ENCODE results near the gene B3GAT1.

The B3GAT1 gene

GRCh38 chr11:134454146-134454690, 42.2 kb upstream of the B3GAT1 start:
- H3K4me3 ChIP-seq (replicated peaks; ENCODE audit: insufficient read depth, low read length) = no peak overlapping the region
- H3K27me3 ChIP-seq (ENCODE audit: insufficient read depth, poor library complexity, severe bottlenecking) = no peaks in the 10 kb centered on the region
- no peak overlapping the region for H3K27ac ChIP-seq (replicated peaks)
- TF ChIP-seq REST (IDR thresholded peaks at IDR 0.05; ENCODE audit: insufficient replicate concordance, low read depth) (no peak), CTCF (IDR thresholded peaks at IDR 0.05; ENCODE audit: insufficient read depth, low read length) (no peak), POLR2AphosphoS5 (IDR thresholded peaks at IDR 0.05; ENCODE audit: low read depth) (no peak), SPI1 (IDR thresholded peaks at IDR 0.05; ENCODE audit: borderline replicate concordance, low read depth) (no peak), GABPA (IDR thresholded peaks at IDR 0.05; ENCODE audit: low read depth) (no peak)
- no peak for DNase-seq (ENCODE audit: low read depth in 1 of 2, low spot score in 1 of 2)

GRCh38 chr11:134453441-134453840, 41.4 kb upstream of the B3GAT1 start:
- Histone ChIP-seq H3K27ac (replicated peaks) (no peak overlapping the region), H3K27me3 (ENCODE audit: insufficient read depth, poor library complexity, severe bottlenecking) (no peaks in the 10 kb centered on the region), H3K4me3 (replicated peaks; ENCODE audit: insufficient read depth, low read length) (no peak overlapping the region)
- DNase-seq (ENCODE audit: low read depth in 1 of 2, low spot score in 1 of 2) = no peak
- no peak for TF ChIP-seq REST (IDR thresholded peaks at IDR 0.05; ENCODE audit: insufficient replicate concordance, low read depth)
- TF ChIP-seq GABPA (IDR thresholded peaks at IDR 0.05; ENCODE audit: low read depth) = no peak
- TF ChIP-seq POLR2AphosphoS5 (IDR thresholded peaks at IDR 0.05; ENCODE audit: low read depth) = no peak
- no peak for TF ChIP-seq SPI1 (IDR thresholded peaks at IDR 0.05; ENCODE audit: borderline replicate concordance, low read depth)
- TF ChIP-seq CTCF (IDR thresholded peaks at IDR 0.05; ENCODE audit: insufficient read depth, low read length) = no peak

- DNase-seq (ENCODE audit: low read depth in 1 of 2, low spot score in 1 of 2) = no peak
- H3K27ac ChIP-seq (replicated peaks) = no peak overlapping the region
- H3K27me3 ChIP-seq (ENCODE audit: insufficient read depth, poor library complexity, severe bottlenecking) = no peaks in the 10 kb centered on the region
- TF ChIP-seq REST (IDR thresholded peaks at IDR 0.05; ENCODE audit: insufficient replicate concordance, low read depth) (no peak), POLR2AphosphoS5 (IDR thresholded peaks at IDR 0.05; ENCODE audit: low read depth) (no peak), CTCF (IDR thresholded peaks at IDR 0.05; ENCODE audit: insufficient read depth, low read length) (no peak), SPI1 (IDR thresholded peaks at IDR 0.05; ENCODE audit: borderline replicate concordance, low read depth) (no peak), GABPA (IDR thresholded peaks at IDR 0.05; ENCODE audit: low read depth) (no peak)
- no peak overlapping the region for H3K4me3 ChIP-seq (replicated peaks; ENCODE audit: insufficient read depth, low read length)
These were observed 40.8 kb upstream of the B3GAT1 start for GRCh38 chr11:134452838-134453155.

Measured in HL-60 (cell line).